GM12878 (cell line): ENCODE measurements around the gene PHACTR3. TPM values are rescaled to one million over a fixed set of nuclear protein-coding genes. Genes with fewer than 3 reads are reported as not detected.

Experiments
- ATAC-seq: fragments of 200-7000 bp; cut with Tn5 transposase; 3 replicates; pipeline ENCODE4 v1.9.1; 2020; ENCODE audit warnings: mild to moderate bottlenecking, moderate library complexity
- BruUV-seq: library from RNA; stranded (reverse); fragments of 400-500 nt; replicated peaks from 2 replicates; lab custom pipeline; 2021; lab: Mats Ljungman, UMichigan
- CTCF ChIA-PET: fragments of 300-600 bp; sonication (Branson Sonifier 250); formaldehyde crosslinking; extraction: SDS; loops from one replicate; lab custom pipeline; 2021; ENCODE audit warnings: inconsistent platforms; lab: Yijun Ruan, JAX
- POLR2A ChIA-PET: fragments of 350-600 bp; formaldehyde crosslinking; extraction: SDS; loops from one replicate; lab custom pipeline; 2021; ENCODE audit warnings: inconsistent platforms; lab: Charles Lee
- RAD21 ChIA-PET: fragments of 300-600 bp; sonication (Branson Sonifier 250); formaldehyde crosslinking; loops from one replicate; lab custom pipeline; 2023; ENCODE audit warnings: antibody characterized with exemption; ENCODE audit not compliant: unreplicated experiment; lab: Charles Lee
- SMC1A ChIA-PET: fragments of 300-600 bp; sonication (Branson Sonifier 250); formaldehyde crosslinking; loops from one replicate; lab custom pipeline; 2023; ENCODE audit not compliant: unreplicated experiment, uncharacterized antibody; lab: Charles Lee
- DNase-seq: peaks from one replicate; pipeline ENCODE4 v3.0.0-alpha.2; 2011; ENCODE audit warnings: low read depth, low spot score
- FAIRE-seq: peaks from 3 replicates; lab custom pipeline; 2011; peaks lifted over from hg19 to GRCh38; lab: Jason Lieb, UNC
- H2AFZ ChIP-seq: 2 replicates; pipeline ENCODE4 v1.6.0; 2011; ENCODE audit warnings: low read depth, low read length, control low read depth; ENCODE audit not compliant: control insufficient read depth
- H3K27ac ChIP-seq: 2 replicates; pipeline ENCODE4 v1.5.1; 2011; ENCODE audit warnings: control low read depth; ENCODE audit not compliant: control insufficient read depth, insufficient read depth
- H3K27me3 ChIP-seq, 2 experiments: replicated peaks in 1 of 2; 2 replicates each; pipeline versions ENCODE4 v1.6.0 to v1.6.1; 2011; ENCODE audit warnings: low read length in 1 of 2; ENCODE audit not compliant: control insufficient read depth in 2 of 2, insufficient read depth in 2 of 2
- H3K36me3 ChIP-seq, 2 experiments: 2 replicates each; pipeline ENCODE4 v1.5.1; 2011; ENCODE audit warnings: low read length in 1 of 2; ENCODE audit not compliant: control insufficient read depth in 2 of 2, insufficient read depth in 2 of 2
- H3K4me1 ChIP-seq: 2 replicates; pipeline ENCODE4 v1.6.1; 2011; ENCODE audit warnings: mild to moderate bottlenecking, low read length, moderate library complexity, mixed read lengths; ENCODE audit not compliant: control insufficient read depth, insufficient read depth
- H3K4me2 ChIP-seq: 2 replicates; pipeline ENCODE4 v1.6.0; 2011; ENCODE audit warnings: control low read depth; ENCODE audit not compliant: control insufficient read depth, insufficient read depth
- H3K4me3 ChIP-seq: fragments of 200-600 bp; sonication (generic); 2 replicates; pipeline ENCODE4 v1.5.1; 2016
- H3K79me2 ChIP-seq: 2 replicates; pipeline ENCODE4 v1.6.0; 2011; ENCODE audit warnings: low read length; ENCODE audit not compliant: control insufficient read depth, insufficient read depth
- H3K9ac ChIP-seq: 2 replicates; pipeline ENCODE4 v1.8.0; 2011; ENCODE audit warnings: low read length, control low read depth, mixed read lengths; ENCODE audit not compliant: control insufficient read depth, insufficient read depth
- H3K9me3 ChIP-seq: replicated peaks from 3 replicates; pipeline ENCODE4 v1.5.1; 2011; ENCODE audit warnings: mild to moderate bottlenecking, low read length; ENCODE audit not compliant: control insufficient read depth, insufficient read depth
- H4K20me1 ChIP-seq: 2 replicates; pipeline ENCODE4 v1.6.0; 2011; ENCODE audit not compliant: control insufficient read depth, insufficient read depth
- ATF7 ChIP-seq: fragments of 450-650 bp; IDR thresholded peaks from 2 replicates; pipeline ENCODE4 v1.6.1; 2016; ENCODE audit warnings: low read depth, mild to moderate bottlenecking
- CBX5 ChIP-seq: sonication (generic); IDR thresholded peaks from 2 replicates; pipeline ENCODE4 v1.6.1; 2016; ENCODE audit warnings: low read depth, moderate library complexity, mild to moderate bottlenecking, inconsistent platforms
- NFYB ChIP-seq: IDR thresholded peaks from 2 replicates; pipeline ENCODE4 v1.6.1; 2011; ENCODE audit warnings: low read depth, mild to moderate bottlenecking, low read length, improper control_type of control experiment, moderate library complexity; ENCODE audit not compliant: insufficient read depth
- NR2C1 ChIP-seq: fragments of 450-650 bp; IDR thresholded peaks from 2 replicates; pipeline ENCODE4 v1.6.1; 2017; ENCODE audit warnings: antibody characterized with exemption, mild to moderate bottlenecking, moderate library complexity
- RB1 ChIP-seq: fragments of 450-650 bp; formaldehyde crosslinking; IDR thresholded peaks from 2 replicates; pipeline ENCODE4 v1.6.1; 2017; ENCODE audit warnings: mild to moderate bottlenecking, borderline replicate concordance
- YY1 ChIP-seq: IDR thresholded peaks from 2 replicates; pipeline ENCODE4 v1.6.1; 2011; ENCODE audit warnings: low read depth, mild to moderate bottlenecking, low read length
- ZNF24 ChIP-seq: fragments of 450-650 bp; IDR thresholded peaks from 2 replicates; pipeline ENCODE4 v1.6.1; 2017; ENCODE audit warnings: antibody characterized with exemption, mild to moderate bottlenecking
- WGBS: methylation state at CpG from one replicate; pipeline ENCODE4 v1.1.6; 2016; ENCODE audit warnings: low lambda C conversion rate; ENCODE audit not compliant: insufficient replicate concordance, insufficient coverage; ENCODE audit errors: missing lambda C conversion rate; 5-methylcytosine and 5-hydroxymethylcytosine counted together
- in situ Hi-C: fragments of 300-500 bp; cut with MboI; formaldehyde crosslinking; loops from 9 replicates; pipeline ENCODE4 v1.14.3; 2018; ENCODE audit warnings: mixed read lengths
- intact Hi-C: fragments of 100-400 bp; cut with micrococcal nuclease; formaldehyde crosslinking; loops from one replicate; pipeline ENCODE4 v1.14.2; 2022; ENCODE audit not compliant: unreplicated experiment
- polyA plus RNA-seq, 11 experiments: library from polyadenylated mRNA; depleted of rRNA in 4 of 11; unstranded in 6 of 11; stranded (reverse) in 5 of 11; fragments of >200 nt; fragmentation: Nextera tagmentation in 4 of 11; fragmentation: Illumina TruSeq in 1 of 11; extraction: Ambion mirVana in 4 of 11; extraction: Trizol in 1 of 11; gene quantifications; 1 replicate in 1 of 11; 2 replicates in 10 of 11; pipeline versions ENCODE4 v1.2.1 to v1.2.3, GENCODE V29; 2011 to 2016; ENCODE audit warnings: inconsistent platforms in 2 of 11, missing spikeins in 2 of 11, low read depth in 1 of 11
- total RNA-seq, 4 experiments: library from RNA; depleted of rRNA in 3 of 4; stranded (reverse); fragments of >200 nt in 3 of 4; fragmentation: Illumina TruSeq in 1 of 4; extraction: Trizol in 1 of 4; gene quantifications; 2 replicates each; pipeline versions ENCODE4 v1.2.1 to v1.2.3, GENCODE V29; 2013 to 2021
- TF ChIP-seq, protein P1 (sequence below): IDR thresholded peaks from 2 replicates; pipeline ENCODE4 v1.6.1; 2012; ENCODE audit warnings: improper control_type of control experiment, low read depth, low read length; ENCODE audit not compliant: insufficient replicate concordance
- TF ChIP-seq, protein P2 (sequence below), 3 experiments: IDR thresholded peaks in 2 of 3; conservative IDR thresholded peaks in 1 of 3; 2 replicates each; pipeline ENCODE4 v1.5.1; 2011; ENCODE audit warnings: low read depth in 3 of 3, low read length in 3 of 3, mild to moderate bottlenecking in 3 of 3, control low read depth in 2 of 3, moderate library complexity in 2 of 3, inconsistent platforms in 1 of 3, mixed read lengths in 1 of 3; ENCODE audit not compliant: control insufficient read depth in 2 of 3, insufficient read depth in 1 of 3; ENCODE audit errors: extremely low read depth in 1 of 3

Gene PHACTR3
- total and polyA plus RNA-seq, 10 of the 15 experiments (the other 5 are each of a cell fraction or from before 2014, with no cell fraction given): 0.17 to 2.7 (median 0.27) TPM; not detected in 1

DNA sequence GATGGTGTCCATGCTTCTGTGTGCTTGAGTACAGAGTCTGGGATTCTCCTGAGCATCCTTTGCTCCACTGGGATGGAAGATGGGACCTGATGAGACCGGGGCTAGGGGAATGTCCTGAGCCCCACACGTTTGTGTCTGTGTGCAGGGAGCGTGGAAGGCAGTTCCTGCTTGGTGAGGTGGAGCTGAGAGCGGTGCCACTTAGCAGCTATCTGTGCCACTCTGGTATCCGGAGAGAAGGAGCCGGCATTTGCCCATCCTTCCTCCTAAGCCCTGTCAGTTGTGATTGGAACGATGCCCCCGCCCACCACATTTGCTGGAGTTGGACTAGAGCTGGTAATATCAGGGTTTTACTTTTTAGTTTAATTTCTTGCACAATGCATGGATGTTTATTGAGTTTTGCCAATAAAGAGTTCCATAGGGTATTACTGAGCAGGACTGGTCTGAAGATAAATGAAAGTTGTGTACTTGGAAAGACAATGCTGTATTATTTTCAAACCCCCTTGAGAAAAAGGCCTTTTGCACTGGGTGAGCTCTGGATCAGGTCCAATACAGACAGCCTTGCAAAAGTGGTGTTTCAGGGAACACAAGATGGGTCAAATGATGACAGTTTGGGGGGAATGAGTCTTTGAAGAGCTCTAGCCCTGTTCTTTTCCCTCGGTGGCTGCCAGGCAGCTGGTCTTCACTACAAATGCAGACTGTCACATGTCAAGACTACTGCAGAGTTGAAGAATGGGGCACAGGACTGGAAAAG lies 198.3 kb downstream of the PHACTR3 start:
- Histone ChIP-seq H3K79me2 (no peaks in the 10 kb centered on the region), H3K4me3 (no peak overlapping the region), H2AFZ (no peak overlapping the region), H3K27me3 (no peaks in the 10 kb centered on the region; a peak in 3 of 4 replicates), H4K20me1 (no peaks in the 10 kb centered on the region), H3K9me3 (no peaks in the 10 kb centered on the region; the same call in 2 of the 3 replicates), H3K4me2 (no peak overlapping the region), H3K27ac (no peak overlapping the region), H3K36me3 (no peaks in the 10 kb centered on the region), H3K9ac (no peak overlapping the region), H3K4me1 (no peaks in the 10 kb centered on the region)
- ATAC-seq (no peak), FAIRE-seq (no peak), DNase-seq (no peak)
- CTCF ChIA-PET: no interaction called here
- SMC1A ChIA-PET: interaction anchor here (0.6 kb wide), 1 partner anchor 14 kb away, joined by 3 read pairs; no protein-coding TSS in a partner anchor
- POLR2A ChIA-PET: no interaction called here
- TF ChIP-seq NFYB: no peak
- TF ChIP-seq NR2C1: no peak
- no TSS peak for BruUV-seq
- intact Hi-C loops: no loop called here
- RAD21 ChIA-PET: no interaction called here
- in situ Hi-C loops: loop anchor here (25.0 kb wide), 1 partner anchor 1240 kb away; no protein-coding TSS in a partner anchor
- WGBS: 26% methylated on average over 9 of the region's 9 CpGs

DNA sequence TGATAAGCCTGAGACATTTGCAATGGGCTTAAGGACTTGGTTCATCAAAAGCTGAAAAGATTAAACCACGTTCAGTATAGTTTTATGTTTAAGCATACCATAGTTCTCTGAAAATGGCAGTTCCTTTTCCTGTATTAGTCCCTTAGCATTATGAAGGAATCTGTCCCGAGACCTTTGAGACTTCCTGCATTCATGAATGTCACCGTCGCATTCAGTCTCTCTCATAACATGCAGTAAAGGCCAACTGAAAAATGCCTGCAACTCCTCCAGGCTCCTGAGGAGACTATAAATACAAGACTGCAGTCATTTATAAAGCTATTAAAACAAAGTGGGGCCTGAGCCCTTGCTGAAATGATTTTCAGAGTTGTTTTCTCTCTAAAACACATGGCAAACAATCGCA lies 200.0 kb downstream of the PHACTR3 start:
- no peak for DNase-seq
- Histone ChIP-seq H3K79me2 (no peaks in the 10 kb centered on the region), H3K27me3 (no peaks in the 10 kb centered on the region; a peak in 3 of 4 replicates), H3K9ac (no peak overlapping the region), H3K4me1 (no peaks in the 10 kb centered on the region), H3K36me3 (no peaks in the 10 kb centered on the region), H3K4me2 (no peak overlapping the region), H2AFZ (no peak overlapping the region), H3K4me3 (no peak overlapping the region), H4K20me1 (no peaks in the 10 kb centered on the region), H3K9me3 (no peaks in the 10 kb centered on the region; the same call in 2 of the 3 replicates), H3K27ac (no peak overlapping the region)
- no peak for FAIRE-seq
- 14% methylated on average over 5 of the region's 5 CpGs for WGBS
- no peak for ATAC-seq
- intact Hi-C loops (no loop called here), in situ Hi-C loops (loop anchor here (25.0 kb wide), 1 partner anchor 1242 kb away; no protein-coding TSS in a partner anchor)
- no TSS peak for BruUV-seq
- SMC1A ChIA-PET: no interaction called here
- CTCF ChIA-PET: no interaction called here
- RAD21 ChIA-PET: no interaction called here
- POLR2A ChIA-PET: no interaction called here
- TF ChIP-seq ZNF24 (no peak), ATF7 (no peak), YY1 (no peak), CBX5 (no peak), RB1 (no peak)
- TF ChIP-seq, protein P1, sequence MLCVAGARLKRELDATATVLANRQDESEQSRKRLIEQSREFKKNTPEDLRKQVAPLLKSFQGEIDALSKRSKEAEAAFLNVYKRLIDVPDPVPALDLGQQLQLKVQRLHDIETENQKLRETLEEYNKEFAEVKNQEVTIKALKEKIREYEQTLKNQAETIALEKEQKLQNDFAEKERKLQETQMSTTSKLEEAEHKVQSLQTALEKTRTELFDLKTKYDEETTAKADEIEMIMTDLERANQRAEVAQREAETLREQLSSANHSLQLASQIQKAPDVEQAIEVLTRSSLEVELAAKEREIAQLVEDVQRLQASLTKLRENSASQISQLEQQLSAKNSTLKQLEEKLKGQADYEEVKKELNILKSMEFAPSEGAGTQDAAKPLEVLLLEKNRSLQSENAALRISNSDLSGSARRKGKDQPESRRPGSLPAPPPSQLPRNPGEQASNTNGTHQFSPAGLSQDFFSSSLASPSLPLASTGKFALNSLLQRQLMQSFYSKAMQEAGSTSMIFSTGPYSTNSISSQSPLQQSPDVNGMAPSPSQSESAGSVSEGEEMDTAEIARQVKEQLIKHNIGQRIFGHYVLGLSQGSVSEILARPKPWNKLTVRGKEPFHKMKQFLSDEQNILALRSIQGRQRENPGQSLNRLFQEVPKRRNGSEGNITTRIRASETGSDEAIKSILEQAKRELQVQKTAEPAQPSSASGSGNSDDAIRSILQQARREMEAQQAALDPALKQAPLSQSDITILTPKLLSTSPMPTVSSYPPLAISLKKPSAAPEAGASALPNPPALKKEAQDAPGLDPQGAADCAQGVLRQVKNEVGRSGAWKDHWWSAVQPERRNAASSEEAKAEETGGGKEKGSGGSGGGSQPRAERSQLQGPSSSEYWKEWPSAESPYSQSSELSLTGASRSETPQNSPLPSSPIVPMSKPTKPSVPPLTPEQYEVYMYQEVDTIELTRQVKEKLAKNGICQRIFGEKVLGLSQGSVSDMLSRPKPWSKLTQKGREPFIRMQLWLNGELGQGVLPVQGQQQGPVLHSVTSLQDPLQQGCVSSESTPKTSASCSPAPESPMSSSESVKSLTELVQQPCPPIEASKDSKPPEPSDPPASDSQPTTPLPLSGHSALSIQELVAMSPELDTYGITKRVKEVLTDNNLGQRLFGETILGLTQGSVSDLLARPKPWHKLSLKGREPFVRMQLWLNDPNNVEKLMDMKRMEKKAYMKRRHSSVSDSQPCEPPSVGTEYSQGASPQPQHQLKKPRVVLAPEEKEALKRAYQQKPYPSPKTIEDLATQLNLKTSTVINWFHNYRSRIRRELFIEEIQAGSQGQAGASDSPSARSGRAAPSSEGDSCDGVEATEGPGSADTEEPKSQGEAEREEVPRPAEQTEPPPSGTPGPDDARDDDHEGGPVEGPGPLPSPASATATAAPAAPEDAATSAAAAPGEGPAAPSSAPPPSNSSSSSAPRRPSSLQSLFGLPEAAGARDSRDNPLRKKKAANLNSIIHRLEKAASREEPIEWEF: no peak
- TF ChIP-seq, protein P2, sequence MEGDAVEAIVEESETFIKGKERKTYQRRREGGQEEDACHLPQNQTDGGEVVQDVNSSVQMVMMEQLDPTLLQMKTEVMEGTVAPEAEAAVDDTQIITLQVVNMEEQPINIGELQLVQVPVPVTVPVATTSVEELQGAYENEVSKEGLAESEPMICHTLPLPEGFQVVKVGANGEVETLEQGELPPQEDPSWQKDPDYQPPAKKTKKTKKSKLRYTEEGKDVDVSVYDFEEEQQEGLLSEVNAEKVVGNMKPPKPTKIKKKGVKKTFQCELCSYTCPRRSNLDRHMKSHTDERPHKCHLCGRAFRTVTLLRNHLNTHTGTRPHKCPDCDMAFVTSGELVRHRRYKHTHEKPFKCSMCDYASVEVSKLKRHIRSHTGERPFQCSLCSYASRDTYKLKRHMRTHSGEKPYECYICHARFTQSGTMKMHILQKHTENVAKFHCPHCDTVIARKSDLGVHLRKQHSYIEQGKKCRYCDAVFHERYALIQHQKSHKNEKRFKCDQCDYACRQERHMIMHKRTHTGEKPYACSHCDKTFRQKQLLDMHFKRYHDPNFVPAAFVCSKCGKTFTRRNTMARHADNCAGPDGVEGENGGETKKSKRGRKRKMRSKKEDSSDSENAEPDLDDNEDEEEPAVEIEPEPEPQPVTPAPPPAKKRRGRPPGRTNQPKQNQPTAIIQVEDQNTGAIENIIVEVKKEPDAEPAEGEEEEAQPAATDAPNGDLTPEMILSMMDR (IDR thresholded peaks at IDR 0.05 in 2 of 3, conservative IDR thresholded peaks at IDR 0.05 in 1 of 3; ENCODE audit: control insufficient read depth in 2 of 3, extremely low read depth in 1 of 3, insufficient read depth in 1 of 3, low read depth in 3 of 3, low read length in 3 of 3): no peak
